IPS-15b (cell line): ENCODE results near the gene CEP112.

Source experiments
- H3K27me3 ChIP-seq: one replicate; pipeline ENCODE4 v1.6.1; 2013; ENCODE audit warnings: low read length; ENCODE audit not compliant: control insufficient read depth, insufficient read depth
- H3K36me3 ChIP-seq: one replicate; pipeline ENCODE4 v1.6.1; 2013; ENCODE audit warnings: low read length; ENCODE audit not compliant: control insufficient read depth, insufficient read depth
- H3K4me1 ChIP-seq: one replicate; pipeline ENCODE4 v1.6.1; 2013; ENCODE audit warnings: mild to moderate bottlenecking, low read length; ENCODE audit not compliant: control insufficient read depth, insufficient read depth
- H3K4me3 ChIP-seq: one replicate; pipeline ENCODE4 v1.5.1; 2013; ENCODE audit warnings: low read depth, low read length
- H3K9ac ChIP-seq: one replicate; pipeline ENCODE4 v1.6.1; 2013; ENCODE audit warnings: low read depth, mild to moderate bottlenecking, low read length
- H3K9me3 ChIP-seq: one replicate; pipeline ENCODE4 v1.6.1; 2013; ENCODE audit warnings: mild to moderate bottlenecking, low read length; ENCODE audit not compliant: control insufficient read depth, insufficient read depth

The CEP112 gene

GRCh38 chr17:66191593-66192377, at the start of gene CEP112:
Gene CEP112, minus strand, starts transcription at chr17:66192133.
- H3K9me3 ChIP-seq, result no peaks in the 10 kb centered on the region
- no peaks in the 10 kb centered on the region for H3K27me3 ChIP-seq
- H3K9ac ChIP-seq, result peak within 1 kb of the TSS; percentile 54
- no peaks in the 10 kb centered on the region for H3K4me1 ChIP-seq
- H3K36me3 ChIP-seq, result no peaks in the 10 kb centered on the region
- H3K4me3 ChIP-seq, result peak within 1 kb of the TSS; percentile 68

GRCh38 chr17:66240630-66241029, 48.7 kb upstream of the CEP112 start:
- Histone ChIP-seq H3K27me3 (no peaks in the 10 kb centered on the region), H3K9ac (no peak overlapping the region), H3K4me3 (no peak overlapping the region), H3K4me1 (no peaks in the 10 kb centered on the region), H3K36me3 (no peaks in the 10 kb centered on the region), H3K9me3 (no peaks in the 10 kb centered on the region)

GRCh38 chr17:66240013-66240412, 48.1 kb upstream of the CEP112 start:
- no peaks in the 10 kb centered on the region for H3K36me3 ChIP-seq
- H3K9ac ChIP-seq, result no peak overlapping the region
- no peaks in the 10 kb centered on the region for H3K9me3 ChIP-seq
- H3K27me3 ChIP-seq, result no peaks in the 10 kb centered on the region
- no peak overlapping the region for H3K4me3 ChIP-seq
- no peaks in the 10 kb centered on the region for H3K4me1 ChIP-seq

GRCh38 chr17:66235377-66235994, 43.6 kb upstream of the CEP112 start:
- H3K4me3 ChIP-seq, result no peak overlapping the region
- no peak overlapping the region for H3K9ac ChIP-seq
- H3K4me1 ChIP-seq, result no peaks in the 10 kb centered on the region
- no peaks in the 10 kb centered on the region for H3K9me3 ChIP-seq
- no peaks in the 10 kb centered on the region for H3K36me3 ChIP-seq
- H3K27me3 ChIP-seq, result no peaks in the 10 kb centered on the region

GRCh38 chr17:66234611-66235010, 42.7 kb upstream of the CEP112 start:
- no peaks in the 10 kb centered on the region for H3K4me1 ChIP-seq
- no peak overlapping the region for H3K4me3 ChIP-seq
- no peak overlapping the region for H3K9ac ChIP-seq
- no peaks in the 10 kb centered on the region for H3K36me3 ChIP-seq
- H3K9me3 ChIP-seq, result no peaks in the 10 kb centered on the region
- H3K27me3 ChIP-seq, result no peaks in the 10 kb centered on the region

- no peaks in the 10 kb centered on the region for H3K9me3 ChIP-seq
- H3K36me3 ChIP-seq, result no peaks in the 10 kb centered on the region
- H3K9ac ChIP-seq, result no peak overlapping the region
- H3K4me3 ChIP-seq, result no peak overlapping the region
- no peaks in the 10 kb centered on the region for H3K4me1 ChIP-seq
- no peaks in the 10 kb centered on the region for H3K27me3 ChIP-seq
These were observed 41.3 kb upstream of the CEP112 start for GRCh38 chr17:66233023-66233753.

- H3K9me3 ChIP-seq, result no peaks in the 10 kb centered on the region
- H3K9ac ChIP-seq, result no peak overlapping the region
- no peak overlapping the region for H3K4me3 ChIP-seq
- no peaks in the 10 kb centered on the region for H3K27me3 ChIP-seq
- no peaks in the 10 kb centered on the region for H3K4me1 ChIP-seq
- H3K36me3 ChIP-seq, result no peaks in the 10 kb centered on the region
These were observed 39.1 kb upstream of the CEP112 start for GRCh38 chr17:66230922-66231591.

- Histone ChIP-seq H3K36me3 (no peaks in the 10 kb centered on the region), H3K9ac (no peak overlapping the region), H3K4me3 (no peak overlapping the region), H3K4me1 (no peaks in the 10 kb centered on the region), H3K27me3 (no peaks in the 10 kb centered on the region), H3K9me3 (no peaks in the 10 kb centered on the region)
These were observed 38.0 kb upstream of the CEP112 start for GRCh38 chr17:66229783-66230538.

- no peaks in the 10 kb centered on the region for H3K4me1 ChIP-seq
- no peak within 1 kb of the TSS for H3K4me3 ChIP-seq
- H3K9me3 ChIP-seq, result no peaks in the 10 kb centered on the region
- no peak within 1 kb of the TSS for H3K9ac ChIP-seq
- no peaks in the 10 kb centered on the region for H3K27me3 ChIP-seq
- no peaks in the 10 kb centered on the region for H3K36me3 ChIP-seq
These were observed 37.2 kb upstream of the CEP112 start, which contains the start of gene APOH for GRCh38 chr17:66228887-66229782. Gene APOH, minus strand, starts transcription at chr17:66229415. Its CDS starts 36 bp downstream, at chr17:66229379.

- no peak overlapping the region for H3K9ac ChIP-seq
- no peaks in the 10 kb centered on the region for H3K4me1 ChIP-seq
- no peaks in the 10 kb centered on the region for H3K27me3 ChIP-seq
- no peaks in the 10 kb centered on the region for H3K9me3 ChIP-seq
- no peak overlapping the region for H3K4me3 ChIP-seq
- no peaks in the 10 kb centered on the region for H3K36me3 ChIP-seq
These were observed 35.5 kb upstream of the CEP112 start for GRCh38 chr17:66227212-66228045.
